ENCODE data around the gene AVEN.
"Not testable (repeated sequence)": the region's sequence is repeated elsewhere in the genome, so short reads cannot be mapped to it uniquely, and the experiment has no call there.

AVEN gene, protein sequence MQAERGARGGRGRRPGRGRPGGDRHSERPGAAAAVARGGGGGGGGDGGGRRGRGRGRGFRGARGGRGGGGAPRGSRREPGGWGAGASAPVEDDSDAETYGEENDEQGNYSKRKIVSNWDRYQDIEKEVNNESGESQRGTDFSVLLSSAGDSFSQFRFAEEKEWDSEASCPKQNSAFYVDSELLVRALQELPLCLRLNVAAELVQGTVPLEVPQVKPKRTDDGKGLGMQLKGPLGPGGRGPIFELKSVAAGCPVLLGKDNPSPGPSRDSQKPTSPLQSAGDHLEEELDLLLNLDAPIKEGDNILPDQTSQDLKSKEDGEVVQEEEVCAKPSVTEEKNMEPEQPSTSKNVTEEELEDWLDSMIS

DNA sequence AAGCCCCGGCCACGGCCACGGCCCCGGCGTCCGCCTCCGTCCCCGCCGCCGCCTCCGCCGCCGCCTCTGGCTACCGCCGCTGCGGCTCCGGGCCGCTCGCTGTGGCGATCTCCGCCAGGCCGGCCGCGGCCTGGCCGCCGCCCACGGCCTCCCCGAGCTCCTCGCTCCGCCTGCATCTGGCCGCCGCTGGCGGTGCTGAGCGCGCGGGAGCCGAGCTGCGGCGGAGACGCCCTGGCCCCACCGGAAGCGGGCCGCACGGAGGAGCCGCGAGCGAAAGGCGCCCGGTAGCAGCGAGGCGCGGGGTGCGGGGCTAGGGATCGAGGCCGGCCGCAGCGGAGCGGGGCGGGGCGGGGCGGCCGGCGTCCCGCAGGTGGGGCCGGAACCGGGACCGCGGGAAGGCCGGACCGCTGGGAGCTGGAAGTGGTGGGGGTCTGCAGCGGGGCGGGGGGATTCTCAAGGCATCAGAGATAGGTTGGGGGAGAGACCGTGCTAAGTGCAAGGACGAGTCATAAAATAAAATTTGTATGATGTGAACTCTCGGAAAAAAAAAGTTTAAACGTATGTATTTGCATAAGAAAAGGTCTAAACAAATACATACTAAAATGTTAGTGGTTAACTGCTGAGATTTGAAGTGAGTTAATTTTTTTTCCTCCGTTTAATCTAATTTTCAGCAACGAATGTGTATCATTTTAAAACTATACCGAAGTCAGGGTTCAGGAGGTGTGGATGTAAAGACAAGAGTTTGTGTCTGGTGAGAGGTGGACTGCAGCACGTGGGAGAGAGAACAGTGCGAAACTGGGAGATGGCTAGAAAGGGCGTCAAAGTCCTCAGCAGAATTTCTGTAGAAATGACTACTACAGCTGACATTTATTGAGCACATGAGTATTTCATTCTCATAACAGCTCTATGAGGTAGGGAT, at the start of gene AVEN:
Gene AVEN, minus strand, starts transcription at position 334 of the 919 bp plus-strand sequence. Its CDS starts 158 bp downstream, at position 176.
- peak; percentile 65 for DNase-seq

DNA sequence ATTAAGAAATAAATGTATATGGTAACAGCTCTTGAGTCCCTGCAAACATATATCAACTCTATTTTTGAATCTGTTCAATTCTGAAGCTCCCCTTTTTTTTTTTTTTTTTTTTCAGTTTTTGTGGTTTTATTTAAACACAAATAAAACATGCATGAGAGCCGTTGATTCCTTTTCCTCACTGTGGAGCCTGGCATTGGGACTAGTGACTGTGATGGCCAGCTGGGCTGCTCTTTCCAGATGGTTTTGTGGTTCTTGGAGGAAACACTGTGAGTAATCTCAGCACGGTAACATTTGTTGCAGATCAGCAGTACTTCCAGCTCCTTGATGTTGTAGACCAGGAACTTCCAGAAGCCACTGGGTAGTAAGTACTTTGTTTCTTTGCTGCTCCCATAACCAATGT, 46.7 kb upstream of the AVEN start:
- no peak for DNase-seq

DNA sequence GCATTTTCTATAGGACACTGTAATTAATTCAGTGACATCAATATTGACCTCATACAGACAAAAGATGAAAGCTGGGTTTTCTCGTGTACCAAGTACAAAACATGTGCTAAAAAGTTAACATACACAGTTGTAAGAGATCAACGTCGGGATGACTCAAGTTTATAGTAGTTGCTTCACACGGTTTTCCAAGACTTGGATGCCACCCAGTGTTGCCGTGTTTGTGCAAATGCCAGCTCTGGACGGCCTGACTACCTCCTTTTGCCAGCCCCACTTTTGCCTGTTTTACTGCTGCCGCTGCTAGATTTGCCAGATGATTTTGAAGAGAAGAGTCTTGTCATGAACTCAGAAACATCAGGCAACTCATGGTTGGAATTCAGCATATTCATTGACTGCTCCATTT, 45.1 kb upstream of the AVEN start:
- no peak for DNase-seq

DNA sequence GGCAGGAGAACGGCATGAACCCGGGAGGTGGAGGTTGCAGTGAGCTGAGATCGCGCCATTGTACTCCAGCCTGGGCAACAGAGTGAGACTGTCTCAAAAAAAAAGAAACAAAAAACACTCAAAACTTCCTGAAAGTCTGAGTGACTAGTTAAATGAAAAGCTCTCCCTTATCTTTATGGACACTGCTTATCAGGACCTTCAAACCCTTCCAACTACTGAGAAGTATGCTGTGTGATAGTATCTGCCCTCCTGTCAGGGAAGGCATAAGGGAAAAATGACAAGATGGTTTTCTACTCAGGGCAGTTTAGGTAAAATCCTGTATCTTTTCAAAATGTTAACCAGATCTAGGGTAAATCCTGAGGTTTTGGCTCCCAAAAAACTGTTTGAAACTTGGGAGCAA, 40.9 kb upstream of the AVEN start:
- no peak for DNase-seq

DNA sequence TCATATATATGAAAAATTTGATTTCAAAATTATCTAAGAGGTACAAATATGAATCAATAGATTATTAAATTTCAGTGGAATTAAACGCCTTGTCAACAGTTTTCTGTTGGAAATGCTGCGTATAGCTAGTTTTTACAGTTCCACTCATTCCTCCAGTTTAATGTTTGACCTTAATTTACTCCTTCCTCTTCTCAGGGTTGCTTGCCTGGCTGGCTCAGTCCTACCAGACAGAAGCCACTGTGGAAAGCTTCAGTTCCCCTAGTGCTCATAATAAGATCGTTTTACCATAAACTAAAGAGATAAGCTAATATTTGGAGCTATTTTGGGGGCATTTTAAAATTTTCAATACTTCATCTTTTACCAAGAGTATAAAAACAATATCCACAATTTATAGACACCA, 39.9 kb upstream of the AVEN start:
- no peak for DNase-seq

DNA sequence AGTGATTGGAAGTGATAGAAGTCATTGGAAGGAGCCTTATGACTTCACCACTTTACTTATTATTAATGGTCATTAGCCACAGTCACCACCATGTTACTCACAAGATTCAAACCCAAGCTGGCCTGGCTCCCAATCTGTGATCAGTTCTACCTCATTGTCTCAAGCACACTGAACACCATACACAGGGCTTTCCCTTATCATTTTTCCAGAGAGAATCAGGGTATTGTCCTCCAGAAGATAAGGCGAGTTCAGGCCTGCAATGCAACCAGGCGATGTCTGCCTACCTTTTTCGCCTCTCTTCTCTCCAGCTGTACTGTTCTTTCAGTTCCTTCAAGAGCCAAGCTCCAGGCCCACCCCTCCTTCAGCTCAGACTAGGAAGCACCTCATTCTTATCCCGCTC, 37.8 kb upstream of the AVEN start:
- DNase-seq: no peak

DNA sequence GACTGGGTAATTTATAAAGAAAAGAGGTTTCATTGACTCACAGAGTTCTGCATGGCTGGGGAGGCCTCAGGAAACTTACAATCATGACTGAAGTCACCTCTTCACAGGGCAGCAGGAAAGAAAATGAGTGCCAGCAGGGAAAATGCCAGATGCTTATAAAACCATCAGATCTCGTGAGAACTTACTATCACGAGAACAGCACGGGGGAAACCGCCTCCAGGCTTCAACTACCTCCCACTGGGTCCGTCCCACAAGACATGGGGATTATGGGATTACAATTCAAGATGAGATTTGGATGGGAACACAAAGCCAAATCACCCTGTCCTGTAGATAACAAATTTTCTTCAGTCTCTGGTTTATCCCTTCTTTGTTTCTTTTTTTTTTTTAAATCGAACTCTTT, 31.0 kb upstream of the AVEN start:
- DNase-seq: no peak

DNA sequence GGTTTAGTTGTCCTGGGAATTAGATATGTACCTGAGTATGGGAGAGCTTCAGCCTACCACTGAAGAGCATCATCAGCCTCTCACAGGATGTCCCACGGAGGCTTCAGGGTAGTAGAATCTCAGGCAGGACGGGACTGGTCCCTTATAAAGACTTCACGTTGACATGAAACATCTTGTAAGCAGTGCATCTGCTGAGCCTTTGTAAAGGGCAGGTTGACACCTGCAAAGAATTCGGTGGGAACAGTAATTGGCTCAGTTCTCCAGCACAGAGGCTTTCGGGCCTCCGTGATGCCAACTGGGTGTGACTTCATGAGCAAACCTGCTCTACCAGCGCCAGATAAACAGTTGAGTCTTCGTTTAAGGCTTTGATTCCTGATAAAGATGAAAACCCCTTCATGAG, 26.9 kb upstream of the AVEN start:
- no peak for DNase-seq

DNA sequence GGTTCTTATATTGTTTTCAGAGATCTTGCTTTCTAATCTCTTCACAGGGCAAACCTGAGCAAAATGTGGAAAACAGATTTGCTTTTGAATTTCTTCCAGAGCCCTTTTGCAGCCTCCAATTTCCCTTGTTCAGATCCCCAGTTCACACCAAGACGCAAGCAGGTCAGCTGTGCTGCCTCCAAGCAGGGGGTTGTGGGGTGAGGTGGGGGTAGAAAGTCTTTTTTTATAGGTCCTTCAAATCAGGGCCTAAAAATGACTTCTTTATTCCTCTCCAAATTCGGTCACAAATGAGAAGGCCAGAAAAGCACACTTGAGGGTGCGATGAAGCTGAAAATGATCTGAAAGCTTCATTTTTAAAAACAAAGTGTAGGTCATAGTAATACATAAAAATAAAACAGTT, 26.3 kb upstream of the AVEN start:
- no peak for DNase-seq

DNA sequence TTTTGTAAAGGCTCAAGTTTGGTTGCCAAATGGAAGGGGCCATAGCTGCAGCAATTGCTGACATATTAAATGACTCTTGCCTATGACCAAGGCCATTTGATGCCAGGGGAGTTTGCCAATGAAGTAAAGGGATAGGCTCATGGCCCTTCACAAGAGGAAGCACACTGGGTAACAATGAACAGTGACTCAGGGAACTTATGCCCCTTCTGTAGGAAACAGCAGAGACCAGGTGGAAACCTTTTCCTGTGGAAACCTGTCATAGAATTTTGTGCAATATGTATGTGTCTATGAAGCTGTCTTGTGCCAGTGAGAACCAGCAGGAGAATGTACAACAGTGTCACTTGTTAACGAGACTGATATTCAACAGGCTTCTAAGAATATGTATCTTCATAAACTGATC, 25.4 kb upstream of the AVEN start:
- DNase-seq: no peak

DNA sequence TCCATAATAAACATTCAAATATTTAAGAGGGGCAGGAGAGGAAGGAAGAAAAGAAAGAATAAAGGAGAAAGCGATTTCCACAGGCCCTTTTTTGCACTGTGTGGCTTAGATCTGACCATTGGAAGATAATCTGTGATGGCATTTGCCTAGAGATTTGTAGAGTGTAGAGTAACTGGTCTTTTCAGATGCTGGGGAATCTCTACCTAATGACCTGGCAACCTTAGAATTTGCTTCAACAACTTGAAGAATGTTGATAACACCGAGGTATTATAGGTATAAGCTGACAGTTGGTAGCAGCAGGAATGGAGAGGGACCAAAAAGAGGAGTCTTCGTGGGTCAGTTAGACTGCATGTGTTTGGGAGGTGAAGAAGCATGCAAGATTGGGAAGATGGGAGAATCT, 20.9 kb upstream of the AVEN start:
- DNase-seq: no peak

DNA sequence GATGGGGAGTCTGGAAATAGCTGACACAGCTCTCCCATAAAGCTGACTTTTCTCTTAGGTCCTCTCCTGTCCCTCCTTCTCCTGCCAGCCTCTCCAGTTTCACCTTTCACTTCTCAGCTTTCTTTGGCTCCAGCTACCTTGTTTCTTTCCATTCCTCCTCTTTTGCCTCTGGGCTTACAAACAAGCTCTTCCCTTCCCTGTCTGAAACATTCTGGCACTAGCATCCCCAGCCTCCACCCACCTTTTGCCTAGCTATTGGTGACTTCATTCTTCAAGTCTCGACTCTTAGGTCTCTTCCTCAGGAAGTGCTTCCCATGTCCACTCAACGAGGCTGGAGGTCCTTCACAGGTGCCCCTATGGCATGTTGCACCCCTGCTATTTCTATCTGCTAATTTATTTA, 20.5 kb upstream of the AVEN start:
- DNase-seq: no peak

DNA sequence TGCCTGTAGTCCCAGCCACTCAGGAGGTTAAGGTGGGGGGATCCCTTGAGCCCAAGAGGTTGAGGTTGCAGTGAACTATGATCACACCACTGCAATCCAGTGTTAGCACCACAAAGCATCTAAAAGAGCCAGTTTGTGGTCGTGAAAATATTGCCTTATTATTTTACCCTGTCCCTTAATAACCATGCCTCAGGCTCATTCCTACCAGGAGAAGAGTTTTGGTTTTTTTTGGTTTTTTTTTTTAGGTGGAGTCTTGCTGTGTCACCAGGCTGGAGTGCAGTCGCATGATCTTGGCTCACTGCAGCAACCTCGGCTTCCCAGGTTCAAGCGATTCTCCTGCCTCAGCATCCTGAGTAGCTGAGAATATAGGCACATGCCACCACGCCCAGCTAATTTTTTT, 17.9 kb upstream of the AVEN start:
- no peak for DNase-seq

DNA sequence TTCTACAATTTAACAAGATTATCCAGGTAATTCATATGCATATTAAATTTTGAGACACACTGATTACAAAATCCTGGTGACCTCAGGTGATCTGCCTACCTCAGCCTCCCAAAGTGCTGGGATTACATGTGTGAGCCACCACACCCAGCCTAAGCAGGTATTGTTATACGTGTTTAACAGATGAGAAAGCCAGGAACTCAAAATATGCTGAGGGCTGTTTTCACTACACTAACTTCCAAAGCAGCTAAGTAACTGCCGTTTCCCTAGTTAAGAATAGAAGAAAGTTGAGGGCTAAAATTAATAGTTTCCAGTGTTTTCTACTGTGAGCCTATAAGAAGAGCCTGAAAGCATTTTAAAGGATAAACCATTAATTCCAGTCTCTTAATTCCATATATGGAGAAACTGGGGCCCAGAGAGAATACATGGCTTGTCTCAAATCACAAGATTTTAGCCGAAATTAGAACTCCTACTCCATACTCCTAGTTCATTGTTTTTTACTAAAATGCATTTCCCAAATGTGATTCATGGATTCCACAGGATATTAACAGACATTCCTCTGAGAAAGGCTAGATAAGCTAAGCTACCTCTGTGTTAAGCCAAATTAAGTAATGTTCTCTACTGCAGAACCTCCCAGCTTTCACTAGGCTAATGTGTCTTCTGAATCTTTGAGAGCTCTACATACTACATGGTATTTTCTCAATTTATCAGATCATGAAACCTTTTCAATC, 17.0 kb upstream of the AVEN start:
- no peak for DNase-seq

DNA sequence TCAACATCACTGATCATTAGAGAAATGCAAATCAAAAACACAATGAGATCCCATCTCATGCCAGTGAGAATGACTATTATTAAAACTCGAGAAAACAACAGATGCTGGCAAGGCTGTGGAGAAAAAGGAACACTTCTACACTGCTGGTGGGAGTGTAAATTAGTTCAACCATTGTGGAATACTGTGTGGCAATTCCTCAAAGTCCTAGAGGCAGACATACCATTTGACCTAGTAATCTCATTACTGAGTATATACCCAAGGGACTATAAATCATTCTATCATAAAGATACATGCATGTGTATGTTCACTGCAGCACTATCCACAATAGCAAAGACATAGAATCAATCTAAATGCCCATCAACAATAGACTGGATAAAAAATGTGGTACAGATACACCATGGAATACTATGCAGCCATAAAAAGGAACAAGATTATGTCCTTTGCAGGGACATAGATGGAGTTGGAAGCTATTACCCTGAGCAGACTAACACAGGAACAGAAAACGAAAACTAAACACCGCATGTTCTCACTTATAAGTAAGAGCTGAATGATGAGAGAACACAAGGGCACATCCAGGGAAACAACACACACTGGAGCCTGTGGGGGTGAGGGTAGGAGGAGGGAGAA, 15.2 kb upstream of the AVEN start:
- no peak for DNase-seq

DNA sequence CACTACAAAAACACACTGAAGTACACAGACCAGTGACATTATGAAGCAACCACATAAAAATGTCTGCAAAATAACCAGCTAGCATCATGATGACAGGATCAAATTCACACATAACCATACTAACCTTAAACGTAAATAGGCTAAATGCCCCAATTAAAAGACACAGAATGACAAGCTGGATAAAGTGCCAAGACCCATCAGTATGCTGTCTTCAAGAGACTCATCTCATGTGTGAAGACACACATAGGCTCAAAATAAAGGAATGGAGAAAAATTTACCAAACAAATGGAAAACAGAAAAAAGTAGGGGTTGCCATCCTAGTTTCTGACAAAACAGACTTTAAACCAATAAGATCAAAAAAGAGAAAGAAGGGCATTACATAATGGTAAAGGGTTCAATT, 11.4 kb upstream of the AVEN start:
- not testable (repeated sequence) for DNase-seq

DNA sequence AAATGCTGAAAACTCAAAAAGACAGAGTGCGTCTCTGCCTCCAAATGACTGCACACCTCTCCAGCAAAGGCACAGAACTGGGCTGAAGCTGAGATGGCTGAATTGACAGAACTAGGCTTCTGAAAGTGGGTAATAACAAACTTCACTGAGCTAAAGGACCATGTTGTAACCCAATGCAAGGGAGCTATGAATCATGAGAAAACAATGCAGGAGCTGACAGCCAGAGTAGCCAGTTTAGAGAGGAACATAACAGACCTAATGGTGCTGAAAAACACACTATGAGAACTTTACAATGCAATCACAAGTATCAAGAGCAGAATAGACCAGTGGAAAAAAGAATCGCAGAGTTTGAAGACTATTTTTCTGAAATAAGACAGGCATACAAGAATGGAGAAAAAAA, 10.1 kb upstream of the AVEN start:
- no peak for DNase-seq

DNA sequence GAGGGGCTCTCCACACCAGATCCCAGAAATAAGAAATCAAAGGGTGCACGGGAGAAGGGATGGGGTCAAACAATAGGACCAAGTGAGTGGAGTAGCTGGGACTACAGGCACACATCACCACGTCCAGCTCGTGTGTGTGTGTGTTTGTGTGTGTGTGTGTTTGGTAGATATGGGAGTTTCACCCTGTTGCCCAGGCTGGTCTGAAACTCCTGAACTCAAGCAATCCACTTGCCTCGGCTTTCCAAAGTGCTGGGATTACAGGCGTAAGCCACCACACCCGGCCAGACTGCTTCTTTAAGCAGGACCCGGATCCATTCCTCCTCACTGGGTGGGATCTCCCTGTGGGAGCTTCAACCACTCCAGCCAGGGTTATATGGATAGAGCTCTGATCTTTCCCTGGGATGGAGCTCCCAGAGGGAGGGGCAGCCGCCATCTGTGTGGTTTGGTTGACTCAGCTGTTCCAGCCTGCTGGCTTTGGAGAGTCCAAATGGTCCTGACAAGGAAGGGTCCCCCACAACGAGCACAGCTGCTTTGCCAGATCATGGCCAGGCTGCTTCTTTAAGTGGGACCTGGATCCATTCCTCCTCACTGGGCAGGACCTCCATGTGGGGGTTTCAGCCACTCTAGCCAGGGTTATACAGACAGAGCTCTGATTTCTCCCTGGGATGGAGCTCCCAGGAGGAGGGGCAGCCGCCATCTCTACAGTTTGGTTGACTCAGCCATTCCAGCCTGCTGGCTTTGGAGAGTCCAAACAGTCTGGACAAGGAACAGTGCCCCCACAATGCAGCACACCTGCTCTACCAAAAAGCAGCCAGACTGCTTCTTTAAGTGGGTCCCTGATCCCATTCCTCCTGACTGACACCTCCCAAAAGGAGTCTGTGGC, 9.1 kb upstream of the AVEN start:
- no peak for DNase-seq

DNA sequence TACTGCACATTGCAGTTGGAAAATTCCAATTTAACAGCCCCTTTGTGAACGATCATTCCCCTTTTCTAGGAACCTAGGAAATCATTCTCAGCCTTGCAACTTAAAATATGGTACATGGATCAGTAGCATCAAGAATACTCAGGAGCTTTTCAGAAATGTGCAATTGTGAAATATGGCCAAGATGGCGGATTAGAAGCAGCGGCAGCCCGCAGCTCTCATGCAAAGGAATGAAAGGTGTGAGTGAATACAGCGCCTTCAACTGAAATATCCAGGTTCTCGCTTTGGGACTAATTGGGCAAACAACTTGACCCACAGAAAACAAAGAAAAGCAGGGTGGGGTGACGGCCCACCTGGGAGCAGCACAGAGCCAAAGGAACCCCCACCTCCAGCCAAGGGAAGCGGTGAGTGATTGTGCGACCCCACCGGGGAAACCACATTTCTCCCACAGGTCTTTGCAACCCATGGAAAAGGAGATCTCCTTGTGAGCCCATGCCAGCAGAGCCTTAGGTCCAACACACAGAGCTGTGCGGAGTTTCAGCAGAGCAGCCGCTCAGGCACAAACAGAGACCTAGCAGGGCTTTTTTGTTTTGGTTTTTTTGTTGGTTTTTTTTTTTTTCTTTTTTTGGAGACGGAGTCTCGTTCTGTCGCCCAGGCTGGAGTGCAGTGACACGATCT, 7.6 kb upstream of the AVEN start:
- no peak for DNase-seq

DNA sequence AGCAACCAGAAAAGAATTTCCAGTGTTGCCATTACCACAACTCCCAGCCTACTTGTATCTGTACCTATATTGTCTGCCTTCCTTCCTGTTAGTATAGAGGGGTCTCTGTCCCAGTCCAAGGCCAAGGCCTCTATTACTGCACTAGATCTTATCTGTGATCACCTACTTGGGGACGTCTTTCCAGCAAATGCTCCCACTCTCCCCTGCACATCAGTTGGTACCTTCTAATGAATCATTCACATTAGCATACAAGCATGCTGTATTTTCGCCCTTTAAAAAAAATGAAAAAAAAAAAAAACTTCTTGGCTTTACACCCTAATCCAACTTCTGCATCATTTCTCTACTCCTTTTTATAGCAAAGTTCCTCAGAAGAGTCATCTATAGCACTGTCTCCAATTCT, 4.8 kb upstream of the AVEN start:
- DNase-seq: no peak

DNA sequence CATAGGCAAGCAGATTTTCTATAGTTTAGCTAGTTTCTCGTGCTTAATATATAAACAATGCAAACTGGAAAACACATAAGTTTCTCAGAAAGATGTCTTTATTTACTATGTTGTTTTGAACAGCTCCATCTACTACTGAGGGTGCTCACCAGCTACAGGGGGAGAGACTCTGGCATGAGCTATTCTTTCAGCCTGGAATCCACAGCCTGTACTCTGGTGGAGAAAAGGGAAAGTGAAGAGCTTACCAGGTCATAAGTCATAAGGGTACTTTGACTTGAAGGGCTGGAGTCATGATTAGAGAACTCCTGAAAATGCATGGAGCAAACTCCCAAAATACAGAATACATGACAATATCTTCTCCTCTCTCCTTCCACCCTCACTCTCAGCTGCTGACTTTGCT, 4.4 kb upstream of the AVEN start:
- DNase-seq: no peak

DNA sequence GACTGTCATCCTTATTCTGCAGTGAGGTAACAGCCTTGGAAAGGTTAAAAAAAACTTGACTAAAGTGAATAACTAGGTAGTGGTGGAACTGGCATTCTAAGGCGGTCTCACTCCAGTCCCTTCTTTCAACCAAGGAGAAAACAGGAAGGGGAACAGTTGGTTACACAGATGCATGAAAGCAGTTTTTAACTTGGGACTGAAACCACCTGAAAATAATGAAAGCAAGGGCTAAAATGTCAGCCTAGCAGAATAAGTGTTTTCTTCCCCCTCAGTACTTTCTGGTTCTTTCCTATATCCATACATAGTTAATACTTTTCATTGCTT, 748 bp upstream of the AVEN start:
- DNase-seq: no peak
